Memory B cell (primary cell): ENCODE measurements around the gene SLC7A1.

Source experiments
- ATAC-seq: fragments of 150-1000 bp; cut with Tn5 transposase; 2 replicates; pipeline ENCODE4 v1.10.0; 2021; ENCODE audit warnings: low read depth, mild to moderate bottlenecking, moderate library complexity
- DNase-seq, 2 donors: peaks; one replicate each; pipeline ENCODE4 v3.0.0; 2022; ENCODE audit warnings: low spot score in 2 of 2
- H3K27ac Mint-ChIP-seq: one replicate; pipeline ENCODE4 v1.8.0; 2022; ENCODE audit warnings: mild to moderate bottlenecking, moderate library complexity, mixed read lengths
- H3K27me3 Mint-ChIP-seq: one replicate; pipeline ENCODE4 v1.8.0; 2022; ENCODE audit warnings: mixed read lengths
- H3K36me3 Mint-ChIP-seq: one replicate; pipeline ENCODE4 v1.8.0; 2022; ENCODE audit warnings: mild to moderate bottlenecking, mixed read lengths
- H3K4me1 Mint-ChIP-seq: one replicate; pipeline ENCODE4 v1.8.0; 2022; ENCODE audit warnings: mixed read lengths
- H3K4me3 Mint-ChIP-seq: one replicate; pipeline ENCODE4 v1.8.0; 2022; ENCODE audit warnings: mild to moderate bottlenecking, moderate library complexity, mixed read lengths
- H3K9me3 Mint-ChIP-seq: one replicate; pipeline ENCODE4 v1.8.0; 2022; ENCODE audit warnings: mixed read lengths

Gene SLC7A1

DNA sequence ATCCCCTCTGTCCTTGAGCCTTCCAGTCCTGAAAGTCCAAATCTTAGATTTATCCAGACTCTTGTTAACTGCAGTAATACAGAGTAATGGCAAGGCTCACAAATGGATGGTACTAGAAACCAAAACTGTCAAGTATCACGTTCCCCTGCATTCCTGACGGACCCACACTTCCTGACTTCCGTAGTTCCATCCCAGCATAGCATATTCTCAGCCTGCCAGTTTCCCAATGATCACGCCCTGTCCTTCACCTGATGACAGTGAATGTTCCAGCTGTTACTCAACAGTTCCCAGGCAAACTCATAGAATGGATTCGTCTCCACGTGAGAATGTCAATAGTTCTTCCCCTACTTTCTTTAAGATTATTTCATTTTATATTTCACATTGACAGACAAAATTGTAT is 33.6 kb downstream of the SLC7A1 start:
- Mint-ChIP-seq H3K9me3 (no peaks in the 10 kb centered on the region), H3K4me3 (no peak overlapping the region), H3K36me3 (peaks cover 3% of the 10 kb centered on the region), H3K27me3 (no peaks in the 10 kb centered on the region), H3K27ac (no peak overlapping the region), H3K4me1 (peaks cover 28% of the 10 kb centered on the region)
- DNase-seq (no peak), ATAC-seq (no peak)

GRCh38 chr13:29556742-29557141 is 38.7 kb downstream of the SLC7A1 start:
- DNase-seq (no peak), ATAC-seq (no peak)
- Mint-ChIP-seq H3K9me3 (no peaks in the 10 kb centered on the region), H3K4me1 (peaks cover 15% of the 10 kb centered on the region), H3K4me3 (no peak overlapping the region), H3K36me3 (peaks cover 19% of the 10 kb centered on the region), H3K27ac (no peak overlapping the region), H3K27me3 (no peaks in the 10 kb centered on the region)

- DNase-seq (no peak), ATAC-seq (no peak)
- Mint-ChIP-seq H3K27ac (no peak overlapping the region), H3K27me3 (no peaks in the 10 kb centered on the region), H3K4me3 (no peak overlapping the region), H3K36me3 (peaks cover 39% of the 10 kb centered on the region), H3K4me1 (peaks cover 5% of the 10 kb centered on the region), H3K9me3 (no peaks in the 10 kb centered on the region)
Measured at GRCh38 chr13:29551214-29551613, 44.3 kb downstream of the SLC7A1 start.

DNA sequence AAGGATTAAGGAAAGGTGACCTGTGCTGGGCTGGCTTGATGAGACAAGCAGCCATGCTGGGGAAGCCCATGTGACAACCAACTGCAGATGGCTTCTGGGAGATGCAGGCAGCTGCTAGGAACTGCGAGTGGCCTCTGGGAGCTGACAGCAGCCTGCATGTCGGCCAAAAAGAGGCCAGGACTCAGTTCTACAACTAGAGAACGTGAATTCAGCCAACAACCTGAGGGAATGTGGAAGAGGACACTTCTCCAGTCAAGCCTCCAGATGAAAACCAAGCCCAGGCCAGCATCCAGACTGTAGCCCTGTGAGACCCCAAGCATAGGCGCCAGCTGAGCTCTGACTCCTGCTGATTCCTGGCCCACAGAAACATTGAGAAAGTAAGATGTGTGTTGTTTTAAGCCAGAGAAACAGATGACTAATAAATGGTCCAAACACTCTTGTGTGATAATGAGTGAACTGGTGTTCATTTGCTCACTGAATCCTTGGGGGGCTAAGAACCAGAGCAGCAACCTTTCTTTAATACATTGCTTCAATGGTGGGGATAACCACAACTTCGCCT is 45.0 kb downstream of the SLC7A1 start:
- H3K27me3 Mint-ChIP-seq = no peaks in the 10 kb centered on the region
- DNase-seq = no peak
- peaks cover 5% of the 10 kb centered on the region for H3K4me1 Mint-ChIP-seq
- H3K9me3 Mint-ChIP-seq = no peaks in the 10 kb centered on the region
- H3K36me3 Mint-ChIP-seq = peaks cover 41% of the 10 kb centered on the region
- ATAC-seq = no peak
- H3K4me3 Mint-ChIP-seq = no peak overlapping the region
- no peak overlapping the region for H3K27ac Mint-ChIP-seq

DNA sequence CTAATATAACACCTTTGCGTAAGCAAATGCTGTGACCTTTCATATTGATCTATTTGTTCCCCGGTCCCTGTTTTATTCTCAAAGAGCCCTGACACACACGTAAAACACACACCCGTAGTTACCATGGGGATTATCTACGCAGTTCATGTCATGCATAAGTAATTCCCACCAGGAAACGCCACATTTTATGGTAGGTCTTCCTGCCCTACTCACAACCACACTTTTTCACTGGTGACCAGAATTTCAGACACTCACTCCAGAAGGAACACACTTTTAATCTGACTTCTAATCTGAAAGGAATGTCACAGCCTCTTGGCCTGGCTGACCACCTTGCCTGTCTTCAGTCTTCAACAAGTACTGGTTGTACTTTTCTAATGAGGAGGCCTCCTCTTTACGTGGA is 46.8 kb downstream of the SLC7A1 start:
- H3K4me3 Mint-ChIP-seq = no peak overlapping the region
- no peaks in the 10 kb centered on the region for H3K9me3 Mint-ChIP-seq
- no peak for DNase-seq
- no peak for ATAC-seq
- no peak overlapping the region for H3K27ac Mint-ChIP-seq
- peaks cover 45% of the 10 kb centered on the region for H3K36me3 Mint-ChIP-seq
- H3K4me1 Mint-ChIP-seq = peaks cover 8% of the 10 kb centered on the region
- H3K27me3 Mint-ChIP-seq = no peaks in the 10 kb centered on the region

DNA sequence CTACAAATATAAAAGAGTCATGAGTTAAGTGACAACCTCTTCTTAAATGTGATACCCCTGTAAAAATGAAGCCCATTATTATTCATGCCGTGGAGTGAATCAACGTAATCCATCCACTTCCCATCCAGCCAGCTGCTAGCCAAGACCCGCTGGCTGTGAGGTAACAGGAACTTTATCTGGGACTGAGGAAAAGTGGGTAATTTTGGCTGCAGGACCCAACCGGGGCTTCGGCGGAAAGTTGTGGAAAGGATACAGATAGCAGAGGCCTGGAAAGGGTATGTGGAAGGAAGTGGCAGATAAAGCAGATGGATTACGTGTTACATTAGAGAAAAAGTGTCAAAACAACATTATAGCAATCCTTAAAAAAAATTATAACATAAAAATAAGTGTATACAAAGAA is 48.3 kb downstream of the SLC7A1 start:
- Mint-ChIP-seq H3K4me1 (peaks cover 11% of the 10 kb centered on the region), H3K4me3 (no peak overlapping the region), H3K27ac (no peak overlapping the region), H3K9me3 (no peaks in the 10 kb centered on the region), H3K36me3 (peaks cover 36% of the 10 kb centered on the region), H3K27me3 (no peaks in the 10 kb centered on the region)
- ATAC-seq = no peak
- DNase-seq = no peak

- H3K27ac Mint-ChIP-seq = no peak overlapping the region
Measured at GRCh38 chr13:29546662-29547061, 48.8 kb downstream of the SLC7A1 start.

GRCh38 chr13:29545988-29546387 is 49.5 kb downstream of the SLC7A1 start:
- ATAC-seq (no peak), DNase-seq (no peak)
- Mint-ChIP-seq H3K4me1 (peaks cover 17% of the 10 kb centered on the region), H3K4me3 (no peak overlapping the region), H3K27ac (no peak overlapping the region), H3K9me3 (no peaks in the 10 kb centered on the region), H3K27me3 (no peaks in the 10 kb centered on the region), H3K36me3 (peaks cover 27% of the 10 kb centered on the region)

More at GRCh38 chr13:29546662-29547061, 48.8 kb downstream of the SLC7A1 start:
- no peaks in the 10 kb centered on the region for H3K27me3 Mint-ChIP-seq
- peaks cover 31% of the 10 kb centered on the region for H3K36me3 Mint-ChIP-seq
- DNase-seq (no peak), ATAC-seq (no peak)
- H3K4me1 Mint-ChIP-seq = peaks cover 11% of the 10 kb centered on the region
- no peak overlapping the region for H3K4me3 Mint-ChIP-seq
- no peaks in the 10 kb centered on the region for H3K9me3 Mint-ChIP-seq

- Mint-ChIP-seq H3K4me3 (no peak overlapping the region), H3K36me3 (peaks cover 25% of the 10 kb centered on the region), H3K27ac (no peak overlapping the region), H3K4me1 (peaks cover 20% of the 10 kb centered on the region), H3K9me3 (no peaks in the 10 kb centered on the region), H3K27me3 (no peaks in the 10 kb centered on the region)
- no peak for DNase-seq
- no peak for ATAC-seq
Measured at GRCh38 chr13:29543230-29544215, 52.0 kb downstream of the SLC7A1 start.

DNA sequence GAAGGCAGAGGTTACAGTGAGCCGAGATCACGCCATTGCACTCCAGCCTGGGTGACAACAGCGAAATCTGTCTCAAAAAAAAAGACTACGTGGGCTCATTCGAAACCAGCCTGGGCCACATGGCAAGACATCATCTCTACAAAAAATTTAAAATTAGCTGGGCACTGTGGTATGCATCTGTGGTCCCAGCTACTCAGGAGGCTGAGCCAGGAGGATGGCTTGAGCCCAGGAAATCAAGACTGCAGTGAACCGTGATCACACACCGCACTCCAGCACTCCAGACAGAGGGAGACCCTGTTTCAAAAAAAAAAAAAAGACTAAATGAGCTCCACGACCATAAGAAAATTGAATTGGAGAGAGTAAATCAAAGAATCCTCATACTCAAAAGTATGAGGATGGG is 53.1 kb downstream of the SLC7A1 start:
- ATAC-seq (no peak), DNase-seq (no peak)
- H3K9me3 Mint-ChIP-seq = no peaks in the 10 kb centered on the region
- H3K4me3 Mint-ChIP-seq = no peak overlapping the region
- peaks cover 21% of the 10 kb centered on the region for H3K36me3 Mint-ChIP-seq
- H3K4me1 Mint-ChIP-seq = peaks cover 20% of the 10 kb centered on the region
- no peaks in the 10 kb centered on the region for H3K27me3 Mint-ChIP-seq
- no peak overlapping the region for H3K27ac Mint-ChIP-seq

DNA sequence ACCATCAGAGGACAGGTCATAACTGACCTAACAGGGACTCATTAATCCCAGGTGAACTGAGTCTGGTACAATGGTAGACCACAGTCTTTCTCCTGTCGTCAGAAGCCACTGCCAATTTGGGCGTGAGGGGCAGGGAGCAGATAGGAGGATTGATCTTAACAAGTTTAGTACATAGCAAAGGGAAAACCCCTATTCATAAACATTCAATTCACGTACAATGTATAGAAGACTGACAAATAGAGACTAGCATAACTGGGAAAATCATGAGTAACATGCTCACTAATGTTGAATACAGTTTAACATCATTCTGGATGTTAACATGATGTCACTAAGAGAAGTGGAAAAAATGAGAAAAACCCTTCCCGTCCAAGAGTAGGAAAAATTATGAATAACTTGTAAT is 54.1 kb downstream of the SLC7A1 start:
- DNase-seq (no peak), ATAC-seq (no peak)
- no peak overlapping the region for H3K4me3 Mint-ChIP-seq
- peaks cover 19% of the 10 kb centered on the region for H3K4me1 Mint-ChIP-seq
- H3K27me3 Mint-ChIP-seq = no peaks in the 10 kb centered on the region
- H3K9me3 Mint-ChIP-seq = no peaks in the 10 kb centered on the region
- peak overlapping the region; percentile 67 for H3K27ac Mint-ChIP-seq
- peaks cover 17% of the 10 kb centered on the region for H3K36me3 Mint-ChIP-seq

GRCh38 chr13:29540799-29541198 is 54.7 kb downstream of the SLC7A1 start:
- no peaks in the 10 kb centered on the region for H3K9me3 Mint-ChIP-seq
- DNase-seq (no peak), ATAC-seq (no peak)
- peaks cover 19% of the 10 kb centered on the region for H3K36me3 Mint-ChIP-seq
- H3K27ac Mint-ChIP-seq = peak overlapping the region; percentile 67
- H3K4me3 Mint-ChIP-seq = no peak overlapping the region
- H3K27me3 Mint-ChIP-seq = no peaks in the 10 kb centered on the region
- H3K4me1 Mint-ChIP-seq = peaks cover 18% of the 10 kb centered on the region

GRCh38 chr13:29540334-29540733 is 55.2 kb downstream of the SLC7A1 start:
- peaks cover 18% of the 10 kb centered on the region for H3K4me1 Mint-ChIP-seq
- ATAC-seq (no peak), DNase-seq (no peak)
- peaks cover 19% of the 10 kb centered on the region for H3K36me3 Mint-ChIP-seq
- H3K27ac Mint-ChIP-seq = no peak overlapping the region
- no peak overlapping the region for H3K4me3 Mint-ChIP-seq
- H3K9me3 Mint-ChIP-seq = no peaks in the 10 kb centered on the region
- no peaks in the 10 kb centered on the region for H3K27me3 Mint-ChIP-seq

DNA sequence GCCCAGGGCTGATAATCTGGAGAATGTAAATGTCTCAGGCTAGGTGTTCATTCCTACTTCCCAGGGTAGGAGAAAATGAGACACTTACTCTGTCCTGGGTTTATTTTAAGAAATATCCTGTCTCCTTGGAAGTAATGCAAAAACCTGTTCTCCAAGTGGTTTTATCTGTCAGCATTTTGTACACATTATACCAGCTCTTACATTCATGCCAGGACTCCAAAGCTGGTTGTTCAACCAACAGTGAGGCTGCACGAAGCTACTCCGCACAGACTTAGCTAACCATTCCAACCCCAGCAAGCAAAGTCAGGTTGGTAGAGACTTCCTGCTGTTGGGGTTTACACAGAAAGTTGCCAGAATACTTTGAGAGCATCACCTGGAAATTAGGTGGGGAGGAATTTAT is 55.6 kb downstream of the SLC7A1 start:
- Mint-ChIP-seq H3K9me3 (no peaks in the 10 kb centered on the region), H3K4me1 (peaks cover 18% of the 10 kb centered on the region), H3K27ac (no peak overlapping the region), H3K36me3 (peaks cover 16% of the 10 kb centered on the region), H3K27me3 (no peaks in the 10 kb centered on the region), H3K4me3 (no peak overlapping the region)
- no peak for DNase-seq
- no peak for ATAC-seq
